ENCODE measurements around the gene KCNT2. TPM values are rescaled to one million over a fixed set of nuclear protein-coding genes. Genes with fewer than 3 reads are reported as not detected.

The KCNT2 gene
- total RNA-seq, 1 donor from 2014 or later = 4.1 TPM

- no peak for ATAC-seq
- no peak for DNase-seq (ENCODE audit: low spot score)
Observed at GRCh38 chr1:196229546-196229945, 378.7 kb downstream of the KCNT2 start.

- DNase-seq (ENCODE audit: low spot score) = no peak
- no peak for ATAC-seq
Observed at GRCh38 chr1:196214866-196215265, 393.4 kb downstream of the KCNT2 start.

GRCh38 chr1:196209983-196210382, 398.3 kb downstream of the KCNT2 start:
- no peak for ATAC-seq
- DNase-seq (ENCODE audit: low spot score) = no peak

- ATAC-seq (no peak), DNase-seq (ENCODE audit: low spot score) (no peak)
Observed at GRCh38 chr1:196209265-196209664, 399.0 kb downstream of the KCNT2 start.

- ATAC-seq (no peak), DNase-seq (ENCODE audit: low spot score) (no peak)
Observed at GRCh38 chr1:196207612-196208217, 400.5 kb downstream of the KCNT2 start.

- ATAC-seq (no peak), DNase-seq (ENCODE audit: low spot score) (no peak)
Observed at GRCh38 chr1:196205882-196206281, 402.4 kb downstream of the KCNT2 start.

GRCh38 chr1:196196486-196196885, 411.8 kb downstream of the KCNT2 start:
- DNase-seq (ENCODE audit: low spot score) (no peak), ATAC-seq (no peak)

GRCh38 chr1:196193896-196194559, 414.2 kb downstream of the KCNT2 start:
- no peak for DNase-seq (ENCODE audit: low spot score)
- ATAC-seq = no peak

- DNase-seq (ENCODE audit: low spot score) = no peak
- ATAC-seq = no peak
Observed at GRCh38 chr1:196183941-196184340, 424.3 kb downstream of the KCNT2 start.

- ATAC-seq (no peak), DNase-seq (ENCODE audit: low spot score) (no peak)
Observed at GRCh38 chr1:196181594-196181878, 426.7 kb downstream of the KCNT2 start.

GRCh38 chr1:196180847-196181593, 427.2 kb downstream of the KCNT2 start:
- DNase-seq (ENCODE audit: low spot score) (no peak), ATAC-seq (no peak)

- DNase-seq (ENCODE audit: low spot score) (no peak), ATAC-seq (no peak)
Observed at GRCh38 chr1:196178083-196178635, 430.1 kb downstream of the KCNT2 start.

Other genes starting within 250 kb of the KCNT2 start
- 870 TPM for gene CFH, start 43.6 kb upstream of the KCNT2 start, total RNA-seq
- 279 TPM for gene CFHR3, start 166.4 kb upstream of the KCNT2 start, total RNA-seq
- 675 TPM for gene CFHR1, start 211.3 kb upstream of the KCNT2 start, total RNA-seq

All from left lobe of liver (tissue), 2 donors.